Endodermal cell (in vitro differentiated cells): ENCODE results near the gene RPGRIP1. TPM values are rescaled to one million over a fixed set of nuclear protein-coding genes. Genes with fewer than 3 reads are reported as not detected.
"Not testable (repeated sequence)": the region's sequence is repeated elsewhere in the genome, so short reads cannot be mapped to it uniquely, and the experiment has no call there.

Source experiments
- DNase-seq: peaks from one replicate; pipeline ENCODE4 v3.0.0-alpha.2; 2017
- H3K27ac ChIP-seq: 2 replicates; pipeline ENCODE4 v1.5.1; 2013; ENCODE audit warnings: mild to moderate bottlenecking, low read depth, low read length, moderate library complexity
- H3K27me3 ChIP-seq: 2 replicates; pipeline ENCODE4 v1.6.1; 2013; ENCODE audit warnings: mild to moderate bottlenecking, low read length, moderate library complexity; ENCODE audit not compliant: insufficient read depth, control insufficient read depth, poor library complexity, severe bottlenecking
- H3K36me3 ChIP-seq: 2 replicates; pipeline ENCODE4 v1.7.0; 2013; ENCODE audit warnings: mild to moderate bottlenecking, low read length, moderate library complexity; ENCODE audit not compliant: control insufficient read depth, insufficient read depth
- H3K4me1 ChIP-seq: one replicate; pipeline ENCODE4 v1.7.0; 2013; ENCODE audit warnings: low read length; ENCODE audit not compliant: control insufficient read depth, insufficient read depth
- H3K4me3 ChIP-seq: 2 replicates; pipeline ENCODE4 v1.5.1; 2013; ENCODE audit warnings: mild to moderate bottlenecking, low read length, moderate library complexity
- H3K9ac ChIP-seq: 2 replicates; pipeline ENCODE4 v1.6.1; 2013; ENCODE audit warnings: mild to moderate bottlenecking, low read length, moderate library complexity; ENCODE audit not compliant: poor library complexity, severe bottlenecking; ENCODE audit errors: extremely low read depth
- H3K9me3 ChIP-seq: 2 replicates; pipeline ENCODE4 v1.6.1; 2013; ENCODE audit warnings: mild to moderate bottlenecking, low read length, moderate library complexity; ENCODE audit not compliant: control insufficient read depth
- H3K27ac Mint-ChIP-seq: 2 replicates; pipeline ENCODE4 v1.8.0; 2020; ENCODE audit warnings: mixed read lengths
- H3K27me3 Mint-ChIP-seq: 2 replicates; pipeline ENCODE4 v1.8.0; 2021; ENCODE audit warnings: mild to moderate bottlenecking, mixed read lengths; ENCODE audit not compliant: insufficient read depth
- H3K36me3 Mint-ChIP-seq: 2 replicates; pipeline ENCODE4 v1.8.0; 2020; ENCODE audit warnings: low read depth, mixed read lengths
- H3K4me1 Mint-ChIP-seq: 2 replicates; pipeline ENCODE4 v1.8.0; 2020; ENCODE audit warnings: mixed read lengths
- H3K4me3 Mint-ChIP-seq: 2 replicates; pipeline ENCODE4 v1.8.0; 2020; ENCODE audit warnings: mild to moderate bottlenecking, moderate library complexity, mixed read lengths
- H3K9me3 Mint-ChIP-seq: 2 replicates; pipeline ENCODE4 v1.8.0; 2020; ENCODE audit warnings: mild to moderate bottlenecking, mixed read lengths
- WGBS, 2 experiments: methylation state at CpG; one replicate each; pipeline versions ENCODE4 v1.1.5 to v1.1.7; 2013; ENCODE audit warnings: missing lambda C conversion rate in 2 of 2, mixed read lengths in 1 of 2; ENCODE audit not compliant: insufficient coverage in 1 of 2, insufficient read length in 1 of 2; 5-methylcytosine and 5-hydroxymethylcytosine counted together
- total RNA-seq, 2 donors: library from RNA; stranded (reverse); fragmentation: NEBNext Ultra II Directional in 1 of 2; extraction: Animal tissue kit (Norgen Biotek cat#: 25700) in 1 of 2; gene quantifications; 2 replicates in 1 of 2; 3 replicates in 1 of 2; pipeline ENCODE4 v1.2.1, GENCODE V29; 2021
- TF ChIP-seq, protein P1 (sequence below): fragments of 200-600 bp; sonication (generic); conservative IDR thresholded peaks from 2 replicates; pipeline ENCODE4 v1.5.0; 2021; ENCODE audit warnings: antibody characterized with exemption, mild to moderate bottlenecking

The RPGRIP1 gene
- total RNA-seq, 2 donors from 2014 or later, result 0.29 TPM; not detected in 1

DNA sequence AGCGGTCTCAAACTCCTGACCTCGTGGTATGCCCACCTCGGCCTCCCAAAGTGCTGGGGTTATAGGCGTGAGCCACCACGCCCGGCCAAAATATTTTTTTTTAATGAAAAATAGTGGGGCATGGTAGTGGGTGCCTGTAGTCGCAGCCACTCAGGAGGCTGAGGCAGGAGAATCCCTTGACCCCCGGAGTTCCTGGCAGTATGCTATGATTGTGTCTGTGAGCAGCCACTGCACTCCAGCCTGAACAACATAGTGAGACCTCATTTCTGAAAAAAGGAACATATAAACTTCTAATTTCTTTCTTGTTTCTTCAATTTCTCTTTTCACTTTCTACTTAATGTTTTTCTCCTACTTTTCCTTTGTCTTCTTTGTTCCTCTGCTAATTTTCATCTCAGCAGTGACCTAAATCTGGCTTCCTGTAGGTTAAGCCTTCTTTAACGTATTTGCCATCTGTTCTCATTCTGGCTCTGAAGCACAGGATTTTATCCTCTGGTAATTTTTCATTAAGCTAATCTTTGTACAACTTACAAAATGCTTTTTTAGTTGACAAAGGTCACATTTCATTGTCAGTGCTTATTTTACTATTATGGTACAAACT lies 4.5 kb upstream of the RPGRIP1 start:
- no peaks in the 10 kb centered on the region for H3K36me3 ChIP-seq
- H3K27ac Mint-ChIP-seq, result no peak overlapping the region
- peaks cover 3% of the 10 kb centered on the region for H3K4me1 Mint-ChIP-seq
- no peaks in the 10 kb centered on the region for H3K27me3 ChIP-seq
- H3K4me1 ChIP-seq, result no peaks in the 10 kb centered on the region
- no peaks in the 10 kb centered on the region for H3K36me3 Mint-ChIP-seq
- H3K27me3 Mint-ChIP-seq, result no peaks in the 10 kb centered on the region
- no peak overlapping the region for H3K4me3 Mint-ChIP-seq
- 89 to 95% methylated on average over 7 to 9 of the region's 9 CpGs for whole genome bisulfite sequencing, 2 experiments
- H3K9me3 Mint-ChIP-seq, result no peaks in the 10 kb centered on the region
- H3K9ac ChIP-seq, result no peak overlapping the region
- no peaks in the 10 kb centered on the region for H3K9me3 ChIP-seq
- no peak overlapping the region for H3K27ac ChIP-seq
- TF ChIP-seq, protein P1, sequence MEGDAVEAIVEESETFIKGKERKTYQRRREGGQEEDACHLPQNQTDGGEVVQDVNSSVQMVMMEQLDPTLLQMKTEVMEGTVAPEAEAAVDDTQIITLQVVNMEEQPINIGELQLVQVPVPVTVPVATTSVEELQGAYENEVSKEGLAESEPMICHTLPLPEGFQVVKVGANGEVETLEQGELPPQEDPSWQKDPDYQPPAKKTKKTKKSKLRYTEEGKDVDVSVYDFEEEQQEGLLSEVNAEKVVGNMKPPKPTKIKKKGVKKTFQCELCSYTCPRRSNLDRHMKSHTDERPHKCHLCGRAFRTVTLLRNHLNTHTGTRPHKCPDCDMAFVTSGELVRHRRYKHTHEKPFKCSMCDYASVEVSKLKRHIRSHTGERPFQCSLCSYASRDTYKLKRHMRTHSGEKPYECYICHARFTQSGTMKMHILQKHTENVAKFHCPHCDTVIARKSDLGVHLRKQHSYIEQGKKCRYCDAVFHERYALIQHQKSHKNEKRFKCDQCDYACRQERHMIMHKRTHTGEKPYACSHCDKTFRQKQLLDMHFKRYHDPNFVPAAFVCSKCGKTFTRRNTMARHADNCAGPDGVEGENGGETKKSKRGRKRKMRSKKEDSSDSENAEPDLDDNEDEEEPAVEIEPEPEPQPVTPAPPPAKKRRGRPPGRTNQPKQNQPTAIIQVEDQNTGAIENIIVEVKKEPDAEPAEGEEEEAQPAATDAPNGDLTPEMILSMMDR, result no peak
- DNase-seq, result no peak
- H3K4me3 ChIP-seq, result no peak overlapping the region

DNA sequence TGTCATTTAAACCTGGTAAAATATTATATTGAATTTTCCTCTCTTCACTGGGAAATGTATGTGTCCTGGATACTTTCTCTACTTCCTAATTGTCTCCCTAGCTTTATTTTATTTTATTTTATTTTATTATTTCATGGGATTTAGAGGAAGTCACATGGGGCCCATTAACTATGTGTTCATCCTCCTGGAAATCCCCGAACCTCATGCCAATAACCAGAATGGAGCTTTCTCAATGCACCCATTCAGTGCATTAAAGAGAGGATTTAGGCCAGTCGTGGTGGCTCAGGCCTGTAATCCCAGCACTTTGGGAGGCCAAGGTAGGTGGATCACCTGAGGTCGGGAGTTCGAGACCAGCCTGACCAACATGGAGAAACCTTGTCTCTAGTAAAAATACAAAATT lies 1.3 kb upstream of the RPGRIP1 start:
- H3K36me3 Mint-ChIP-seq, result no peaks in the 10 kb centered on the region
- 95% methylated on average over 4 of the region's 4 CpGs for WGBS, 2 experiments
- TF ChIP-seq, protein P1, result no peak
- H3K9me3 ChIP-seq, result no peaks in the 10 kb centered on the region
- H3K27ac ChIP-seq, result no peak overlapping the region
- no peaks in the 10 kb centered on the region for H3K27me3 ChIP-seq
- no peak overlapping the region for H3K4me3 Mint-ChIP-seq
- H3K36me3 ChIP-seq, result no peaks in the 10 kb centered on the region
- no peaks in the 10 kb centered on the region for H3K4me1 ChIP-seq
- no peaks in the 10 kb centered on the region for H3K9me3 Mint-ChIP-seq
- peaks cover 3% of the 10 kb centered on the region for H3K4me1 Mint-ChIP-seq
- H3K27me3 Mint-ChIP-seq, result no peaks in the 10 kb centered on the region
- DNase-seq, result no peak
- no peak overlapping the region for H3K27ac Mint-ChIP-seq
- no peak overlapping the region for H3K9ac ChIP-seq
- H3K4me3 ChIP-seq, result no peak overlapping the region

DNA sequence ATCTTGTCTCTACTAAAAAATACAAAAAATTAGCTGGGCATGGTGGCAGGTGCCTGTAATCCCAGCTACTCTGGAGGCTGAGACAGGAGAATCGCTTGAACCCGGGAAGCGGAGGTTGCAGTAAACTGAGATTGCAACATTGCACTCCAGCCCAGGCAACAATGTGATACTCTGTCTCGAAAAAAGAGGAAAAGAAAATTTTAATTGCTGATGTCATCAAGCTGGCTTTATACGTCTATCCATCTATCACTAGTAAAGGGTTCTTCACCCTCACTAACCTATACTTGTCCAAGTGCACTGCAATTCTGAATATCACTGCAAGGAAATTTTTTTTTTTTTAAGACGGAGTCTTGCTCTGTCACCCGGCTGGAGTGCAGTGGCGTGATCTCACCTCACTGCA lies 2.0 kb downstream of the RPGRIP1 start:
- not testable (repeated sequence) for H3K4me3 ChIP-seq, H3K27ac Mint-ChIP-seq, DNase-seq, H3K36me3 ChIP-seq, H3K9me3 Mint-ChIP-seq, H3K27me3 Mint-ChIP-seq, H3K4me1 Mint-ChIP-seq, H3K9me3 ChIP-seq, H3K27ac ChIP-seq, H3K27me3 ChIP-seq, H3K4me3 Mint-ChIP-seq, H3K9ac ChIP-seq, H3K4me1 ChIP-seq, H3K36me3 Mint-ChIP-seq
- 86 to 95% methylated on average over 5 to 8 of the region's 8 CpGs for WGBS, 2 experiments

DNA sequence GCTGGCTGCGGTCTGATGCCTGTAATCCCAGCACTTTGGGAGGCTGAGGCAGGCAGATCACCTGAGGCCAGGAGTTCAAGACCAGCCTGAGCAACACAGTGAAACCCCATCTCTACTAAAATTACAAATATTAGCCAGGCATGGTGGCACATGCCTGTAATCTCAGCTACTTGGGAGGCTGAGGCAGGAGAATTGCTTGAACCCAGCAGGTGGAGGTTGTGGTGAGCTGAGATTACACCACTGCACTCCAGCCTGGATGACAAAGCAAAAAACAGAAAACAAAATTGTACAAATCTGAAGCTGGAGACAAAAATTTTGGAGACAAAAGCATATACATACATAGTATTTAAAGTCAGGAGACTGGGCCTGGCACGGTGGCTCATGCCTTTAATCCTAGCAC lies 6.6 kb downstream of the RPGRIP1 start:
- H3K9me3 ChIP-seq, H3K9ac ChIP-seq, H3K9me3 Mint-ChIP-seq, DNase-seq, H3K36me3 ChIP-seq, H3K4me1 ChIP-seq, H3K4me1 Mint-ChIP-seq, H3K4me3 Mint-ChIP-seq, H3K27me3 ChIP-seq, H3K4me3 ChIP-seq, H3K27ac ChIP-seq, H3K27me3 Mint-ChIP-seq, H3K36me3 Mint-ChIP-seq, H3K27ac Mint-ChIP-seq: not testable (repeated sequence)
- 83 to 91% methylated on average over 1 to 2 of the region's 2 CpGs for WGBS, 2 experiments
